OCI-LY7 (cell line): Measurements from ENCODE around the gene RRP7A. TPM values are rescaled to one million over a fixed set of nuclear protein-coding genes. Genes with fewer than 3 reads are reported as not detected.
"Not testable (repeated sequence)": the region's sequence is repeated elsewhere in the genome, so short reads cannot be mapped to it uniquely, and the experiment has no call there.

ENCODE experiments used
- BruUV-seq: library from RNA; stranded (reverse); fragments of 400-500 nt; replicated peaks from 2 replicates; lab custom pipeline; 2021; lab: Mats Ljungman, UMichigan
- CTCF ChIA-PET: fragments of 300-600 bp; sonication (Branson Sonifier 250); formaldehyde crosslinking; loops from one replicate; lab custom pipeline; 2022; ENCODE audit warnings: antibody characterized with exemption; ENCODE audit not compliant: unreplicated experiment; lab: Charles Lee
- POLR2A ChIA-PET: fragments of 300-600 bp; sonication (Branson Sonifier 250); formaldehyde crosslinking; loops from one replicate; lab custom pipeline; 2022; ENCODE audit warnings: antibody characterized with exemption; lab: Charles Lee
- DNase-seq: peaks from one replicate; pipeline ENCODE4 v3.0.0-alpha.2; 2015; ENCODE audit warnings: low spot score
- H2AFZ ChIP-seq: fragments of 200-600 bp; sonication (generic), shearing (Covaris generic); 2 replicates; pipeline ENCODE4 v1.6.1; 2014; ENCODE audit warnings: mild to moderate bottlenecking, antibody characterized with exemption, low read length, moderate library complexity
- H3K27ac ChIP-seq: fragments of 200-600 bp; sonication (generic); 2 replicates; pipeline ENCODE4 v1.5.1; 2014; ENCODE audit warnings: mixed run types, low read depth, mild to moderate bottlenecking, moderate library complexity, low read length, inconsistent platforms; ENCODE audit not compliant: poor library complexity, severe bottlenecking
- H3K36me3 ChIP-seq: fragments of 200-600 bp; sonication (generic); 2 replicates; pipeline ENCODE4 v1.6.1; 2014; ENCODE audit warnings: mild to moderate bottlenecking, antibody characterized with exemption, low read length, moderate library complexity, mixed read lengths; ENCODE audit not compliant: insufficient read depth
- H3K4me1 ChIP-seq: fragments of 200-600 bp; sonication (generic); 2 replicates; pipeline ENCODE4 v1.5.1; 2014; ENCODE audit warnings: mild to moderate bottlenecking, low read length; ENCODE audit not compliant: insufficient read depth, poor library complexity, severe bottlenecking
- H3K4me2 ChIP-seq: fragments of 200-600 bp; sonication (generic); 2 replicates; pipeline ENCODE4 v1.6.1; 2014; ENCODE audit warnings: mild to moderate bottlenecking, low read length
- H3K4me3 ChIP-seq: fragments of 200-600 bp; sonication (generic); 2 replicates; pipeline ENCODE4 v1.5.1; 2014; ENCODE audit warnings: mild to moderate bottlenecking, low read depth, low read length; ENCODE audit not compliant: poor library complexity, severe bottlenecking
- H3K79me2 ChIP-seq: fragments of 200-600 bp; sonication (generic); 2 replicates; pipeline ENCODE4 v1.6.1; 2016; ENCODE audit warnings: low read depth, mild to moderate bottlenecking, low read length, moderate library complexity, mixed read lengths; ENCODE audit not compliant: insufficient read depth
- H3K9me2 ChIP-seq: fragments of 200-600 bp; sonication (generic); 2 replicates; pipeline ENCODE4 v1.6.1; 2016; ENCODE audit warnings: mild to moderate bottlenecking, low read length, mixed read lengths; ENCODE audit not compliant: insufficient read depth
- H3K9me3 ChIP-seq: fragments of 200-600 bp; sonication (generic); 2 replicates; pipeline ENCODE4 v1.6.1; 2014; ENCODE audit warnings: mild to moderate bottlenecking, mixed run types, low read length, mixed read lengths
- H4K20me1 ChIP-seq: fragments of 200-600 bp; sonication (generic); 2 replicates; pipeline ENCODE4 v1.6.1; 2014; ENCODE audit warnings: mild to moderate bottlenecking, antibody characterized with exemption, low read length, moderate library complexity, mixed read lengths; ENCODE audit not compliant: insufficient read depth
- CTCF ChIP-seq: fragments of 200-600 bp; sonication (generic); conservative IDR thresholded peaks from 2 replicates; pipeline ENCODE4 v1.5.1; 2014; ENCODE audit warnings: mild to moderate bottlenecking, antibody characterized with exemption, low read length, moderate library complexity, mixed read lengths
- EZH2phosphoT487 ChIP-seq: fragments of 200-600 bp; sonication (generic); IDR thresholded peaks from 2 replicates; pipeline ENCODE4 v1.6.1; 2018; ENCODE audit warnings: low read depth, borderline replicate concordance, mild to moderate bottlenecking, mixed run types, antibody characterized with exemption, low read length, moderate library complexity, mixed read lengths
- intact Hi-C: fragments of 100-400 bp; cut with micrococcal nuclease; formaldehyde crosslinking; loops from one replicate; pipeline ENCODE4 v1.10.0; 2022; ENCODE audit not compliant: unreplicated experiment
- total RNA-seq, 2 experiments: library from RNA; depleted of rRNA in 1 of 2; stranded (reverse); fragments of >200 nt in 1 of 2; shearing (Covaris generic) in 1 of 2; gene quantifications; 2 replicates each; pipeline ENCODE4 v1.2.3, GENCODE V29; 2014 to 2022

The RRP7A gene
- total RNA-seq, 2 experiments from 2014 or later: 125 to 172 TPM

GRCh38 chr22:42528591-42529307 lies 9.2 kb upstream of the RRP7A start:
- TF ChIP-seq EZH2phosphoT487 (no peak), CTCF (no peak)
- CTCF ChIA-PET: no interaction called here
- BruUV-seq: no TSS peak
- peaks cover 57% of the 10 kb centered on the region for H3K4me1 ChIP-seq
- POLR2A ChIA-PET: no interaction called here
- no peak for DNase-seq
- no peaks in the 10 kb centered on the region for H3K9me2 ChIP-seq
- no peaks in the 10 kb centered on the region for H3K9me3 ChIP-seq
- intact Hi-C loops: no loop called here
- H3K4me2 ChIP-seq: peak overlapping the region; percentile 7
- no peaks in the 10 kb centered on the region for H3K36me3 ChIP-seq
- peaks cover under 1% of the 10 kb centered on the region; the same call in 1 of the 2 replicates for H3K79me2 ChIP-seq
- H3K4me3 ChIP-seq: no peak overlapping the region
- H3K27ac ChIP-seq: peak overlapping the region; percentile 24
- H2AFZ ChIP-seq: no peak overlapping the region; the same call in 1 of the 2 replicates
- H4K20me1 ChIP-seq: no peaks in the 10 kb centered on the region

- no peak for DNase-seq
- POLR2A ChIA-PET: no interaction called here
- no peak overlapping the region for H3K4me2 ChIP-seq
- H3K9me2 ChIP-seq: no peaks in the 10 kb centered on the region
- peaks cover 25% of the 10 kb centered on the region for H3K79me2 ChIP-seq
- peaks cover 17% of the 10 kb centered on the region for H3K4me1 ChIP-seq
- H3K4me3 ChIP-seq: no peak overlapping the region
- intact Hi-C loops: no loop called here
- H4K20me1 ChIP-seq: peaks cover 4% of the 10 kb centered on the region; the same call in 1 of the 2 replicates
- no peak for TF ChIP-seq CTCF
- no peak for TF ChIP-seq EZH2phosphoT487
- no peak overlapping the region for H2AFZ ChIP-seq
- no TSS peak for BruUV-seq
- peaks cover 10% of the 10 kb centered on the region for H3K36me3 ChIP-seq
- no peaks in the 10 kb centered on the region for H3K9me3 ChIP-seq
- no peak overlapping the region for H3K27ac ChIP-seq
- CTCF ChIA-PET: no interaction called here
These were observed 3.0 kb upstream of the RRP7A start for GRCh38 chr22:42522546-42522945.

GRCh38 chr22:42521228-42521546 lies 1.6 kb upstream of the RRP7A start:
- BruUV-seq: no TSS peak
- Histone ChIP-seq H3K27ac (no peak overlapping the region), H3K4me1 (peaks cover 25% of the 10 kb centered on the region), H4K20me1 (peaks cover 12% of the 10 kb centered on the region; the same call in 1 of the 2 replicates), H3K4me2 (no peak overlapping the region), H3K9me2 (no peaks in the 10 kb centered on the region), H3K36me3 (peaks cover 23% of the 10 kb centered on the region), H3K4me3 (no peak overlapping the region), H2AFZ (no peak overlapping the region), H3K79me2 (peaks cover 39% of the 10 kb centered on the region), H3K9me3 (no peaks in the 10 kb centered on the region)
- DNase-seq: no peak
- TF ChIP-seq CTCF (no peak), EZH2phosphoT487 (no peak)
- intact Hi-C loops: no loop called here
- ChIA-PET POLR2A (interaction anchor here (0.7 to 0.9 kb wide), 3 partner anchors 11 to 330 kb away, joined by 3 to 5 read pairs (median 4); no protein-coding TSS in a partner anchor), CTCF (no interaction called here)

GRCh38 chr22:42518638-42519524 lies 715 bp downstream of the RRP7A start:
- DNase-seq, H2AFZ ChIP-seq, H3K9me2 ChIP-seq, POLR2A ChIA-PET, CTCF ChIA-PET, H3K9me3 ChIP-seq: not testable (repeated sequence)
- Histone ChIP-seq H3K36me3 (peaks cover 42% of the 10 kb centered on the region), H4K20me1 (peaks cover 12% of the 10 kb centered on the region; the same call in 1 of the 2 replicates), H3K27ac (peak overlapping the region; percentile 79), H3K4me1 (peaks cover 34% of the 10 kb centered on the region), H3K79me2 (peaks cover 45% of the 10 kb centered on the region), H3K4me3 (peak overlapping the region; percentile 95), H3K4me2 (peak overlapping the region; percentile 99)
- TSS peak; percentile 71 for BruUV-seq
- intact Hi-C loops: loop anchor here (5.0 kb wide), 1 partner anchor 33 kb away; the partner anchor contains the start of gene SERHL2
